ENCODE data around the gene PITX3. TPM values are rescaled to one million over a fixed set of nuclear protein-coding genes. Genes with fewer than 3 reads are reported as not detected.
A peak's percentile ranks its signal among the peaks of the same experiment; 100 is the strongest.

Gene PITX3
- total and polyA plus RNA-seq, 9 of the 15 experiments (the other 6 are each of a cell fraction or from before 2014, with no cell fraction given): 0.30 to 0.98 (median 0.95) TPM; not detected in 6

DNA sequence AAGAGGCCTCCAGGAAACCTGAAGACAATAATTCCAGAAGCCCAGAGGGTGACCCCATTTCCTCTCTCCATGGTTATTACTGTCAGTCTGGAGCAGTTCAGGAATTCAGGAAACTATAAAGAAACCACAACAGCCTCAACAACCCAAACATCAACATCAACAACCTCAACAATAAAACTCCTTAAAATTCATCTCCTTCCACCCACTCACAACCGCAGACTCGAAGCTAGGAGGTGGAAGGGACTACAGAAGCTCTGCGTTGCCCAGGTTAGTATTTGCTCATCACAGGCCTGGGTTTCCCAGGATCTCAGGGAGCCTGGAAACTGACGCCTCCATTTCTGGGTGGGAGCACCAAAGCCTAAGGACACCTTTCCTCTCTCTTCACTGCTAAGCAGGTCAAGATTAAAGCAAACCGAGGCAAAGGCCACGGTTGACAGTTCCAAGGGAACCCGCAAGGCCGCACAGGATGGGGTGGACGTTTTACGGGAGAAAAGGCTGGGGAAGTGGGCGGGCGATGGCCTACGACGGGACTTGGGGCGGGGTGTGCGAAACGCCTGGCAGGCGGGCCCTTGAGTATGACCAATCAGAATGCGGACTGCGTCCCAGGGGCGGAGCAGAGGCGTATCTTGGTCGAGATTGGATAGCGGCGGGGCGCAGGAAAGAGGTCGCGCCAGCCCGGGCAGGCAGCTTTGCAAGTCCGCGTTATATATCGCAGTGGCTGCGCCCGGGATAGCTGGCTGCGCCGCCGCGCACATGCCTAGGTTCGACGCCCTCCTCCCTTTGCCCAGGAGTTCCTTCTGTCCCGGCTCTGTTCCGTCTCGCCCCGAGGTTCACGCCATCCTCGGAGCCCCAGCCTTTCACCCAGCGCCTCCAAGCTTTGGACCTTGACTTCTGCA lies 15.4 kb downstream of the PITX3 start, which contains the start of gene ELOVL3 (continued):
- TF ChIP-seq ESRRA (IDR thresholded peaks at IDR 0.05; ENCODE audit: borderline replicate concordance, low read depth) (no peak), ZNF217 (CRISPR knock-in tag; IDR thresholded peaks at IDR 0.05) (no peak), NCOA6 (IDR thresholded peaks at IDR 0.05) (no peak), NFRKB (IDR thresholded peaks at IDR 0.05; ENCODE audit: low read depth) (no peak), GATAD2B (IDR thresholded peaks at IDR 0.05; ENCODE audit: borderline replicate concordance) (no peak), SAP30 (IDR thresholded peaks at IDR 0.05; ENCODE audit: borderline replicate concordance, insufficient read depth, low read depth, low read length, poor library complexity, severe bottlenecking) (no peak), TAF7 (tag; IDR thresholded peaks at IDR 0.05) (no peak), RCOR1 (IDR thresholded peaks at IDR 0.05; ENCODE audit: borderline replicate concordance in 1 of 2, low read depth in 2 of 2, low read length in 2 of 2) (no peak; a peak in 1 of 4 replicates), CREM (IDR thresholded peaks at IDR 0.05; ENCODE audit: low read depth) (peak; percentile 44), RBM39 (optimal IDR thresholded peaks at IDR 0.05; ENCODE audit: low read depth, low read length) (no peak), ZBED1 (IDR thresholded peaks at IDR 0.05) (no peak), FOXM1 (IDR thresholded peaks at IDR 0.05; ENCODE audit: low read depth) (no peak), FOXM1 (CRISPR knock-in tag; IDR thresholded peaks at IDR 0.05; ENCODE audit: low read depth) (no peak), SMARCE1 (IDR thresholded peaks at IDR 0.05) (no peak), TOE1 (IDR thresholded peaks at IDR 0.05; ENCODE audit: borderline replicate concordance) (no peak), TOE1 (CRISPR knock-in tag; IDR thresholded peaks at IDR 0.05; ENCODE audit: borderline replicate concordance, low read depth) (no peak), ZNF253 (CRISPR knock-in tag; conservative IDR thresholded peaks at IDR 0.05) (no peak), ZNF830 (CRISPR knock-in tag; IDR thresholded peaks at IDR 0.05) (no peak), ZNF561 (CRISPR knock-in tag; conservative IDR thresholded peaks at IDR 0.05) (no peak), KDM2B (CRISPR knock-in tag; IDR thresholded peaks at IDR 0.05) (peak; percentile 80; the same call in 1 of the 2 replicates), MED1 (CRISPR knock-in tag; IDR thresholded peaks at IDR 0.05; ENCODE audit: borderline replicate concordance) (no peak), COPS2 (conservative IDR thresholded peaks at IDR 0.05) (no peak)
- TF ChIP-seq, protein P1, sequence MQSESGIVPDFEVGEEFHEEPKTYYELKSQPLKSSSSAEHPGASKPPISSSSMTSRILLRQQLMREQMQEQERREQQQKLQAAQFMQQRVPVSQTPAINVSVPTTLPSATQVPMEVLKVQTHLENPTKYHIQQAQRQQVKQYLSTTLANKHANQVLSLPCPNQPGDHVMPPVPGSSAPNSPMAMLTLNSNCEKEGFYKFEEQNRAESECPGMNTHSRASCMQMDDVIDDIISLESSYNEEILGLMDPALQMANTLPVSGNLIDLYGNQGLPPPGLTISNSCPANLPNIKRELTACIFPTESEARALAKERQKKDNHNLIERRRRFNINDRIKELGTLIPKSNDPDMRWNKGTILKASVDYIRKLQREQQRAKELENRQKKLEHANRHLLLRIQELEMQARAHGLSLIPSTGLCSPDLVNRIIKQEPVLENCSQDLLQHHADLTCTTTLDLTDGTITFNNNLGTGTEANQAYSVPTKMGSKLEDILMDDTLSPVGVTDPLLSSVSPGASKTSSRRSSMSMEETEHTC (IDR thresholded peaks at IDR 0.05): no peak
- TF ChIP-seq, protein P2, sequence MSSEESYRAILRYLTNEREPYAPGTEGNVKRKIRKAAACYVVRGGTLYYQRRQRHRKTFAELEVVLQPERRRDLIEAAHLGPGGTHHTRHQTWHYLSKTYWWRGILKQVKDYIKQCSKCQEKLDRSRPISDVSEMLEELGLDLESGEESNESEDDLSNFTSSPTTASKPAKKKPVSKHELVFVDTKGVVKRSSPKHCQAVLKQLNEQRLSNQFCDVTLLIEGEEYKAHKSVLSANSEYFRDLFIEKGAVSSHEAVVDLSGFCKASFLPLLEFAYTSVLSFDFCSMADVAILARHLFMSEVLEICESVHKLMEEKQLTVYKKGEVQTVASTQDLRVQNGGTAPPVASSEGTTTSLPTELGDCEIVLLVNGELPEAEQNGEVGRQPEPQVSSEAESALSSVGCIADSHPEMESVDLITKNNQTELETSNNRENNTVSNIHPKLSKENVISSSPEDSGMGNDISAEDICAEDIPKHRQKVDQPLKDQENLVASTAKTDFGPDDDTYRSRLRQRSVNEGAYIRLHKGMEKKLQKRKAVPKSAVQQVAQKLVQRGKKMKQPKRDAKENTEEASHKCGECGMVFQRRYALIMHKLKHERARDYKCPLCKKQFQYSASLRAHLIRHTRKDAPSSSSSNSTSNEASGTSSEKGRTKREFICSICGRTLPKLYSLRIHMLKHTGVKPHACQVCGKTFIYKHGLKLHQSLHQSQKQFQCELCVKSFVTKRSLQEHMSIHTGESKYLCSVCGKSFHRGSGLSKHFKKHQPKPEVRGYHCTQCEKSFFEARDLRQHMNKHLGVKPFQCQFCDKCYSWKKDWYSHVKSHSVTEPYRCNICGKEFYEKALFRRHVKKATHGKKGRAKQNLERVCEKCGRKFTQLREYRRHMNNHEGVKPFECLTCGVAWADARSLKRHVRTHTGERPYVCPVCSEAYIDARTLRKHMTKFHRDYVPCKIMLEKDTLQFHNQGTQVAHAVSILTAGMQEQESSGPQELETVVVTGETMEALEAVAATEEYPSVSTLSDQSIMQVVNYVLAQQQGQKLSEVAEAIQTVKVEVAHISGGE (CRISPR knock-in tag; IDR thresholded peaks at IDR 0.05): 0 out of 6 replicates have a peak, but pooled peaks of 1 of the 3 experiments have one; percentile 44
